ENCODE data around the gene LDLRAD4.

DNA sequence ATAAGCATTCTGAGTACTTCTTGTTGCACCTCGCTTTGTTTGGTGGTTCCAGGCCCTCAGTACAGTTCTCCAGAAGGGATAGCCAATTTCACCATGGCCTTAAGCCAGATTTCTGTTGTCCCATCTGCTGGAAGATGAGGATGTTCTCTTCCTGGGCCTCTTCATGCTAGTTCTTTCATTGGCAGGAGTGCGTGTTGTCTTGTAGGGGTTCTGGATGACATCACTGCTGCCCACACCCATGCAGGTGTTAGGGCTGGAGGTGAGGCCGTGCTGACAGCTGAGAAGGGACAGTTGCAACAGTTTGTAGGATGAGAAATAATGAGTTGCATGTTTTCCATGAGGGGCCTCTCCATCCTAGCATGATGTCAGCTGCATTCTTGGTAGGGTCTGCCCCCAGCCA, 142.9 kb downstream of the LDLRAD4 start:
- TF ChIP-seq, protein P1, sequence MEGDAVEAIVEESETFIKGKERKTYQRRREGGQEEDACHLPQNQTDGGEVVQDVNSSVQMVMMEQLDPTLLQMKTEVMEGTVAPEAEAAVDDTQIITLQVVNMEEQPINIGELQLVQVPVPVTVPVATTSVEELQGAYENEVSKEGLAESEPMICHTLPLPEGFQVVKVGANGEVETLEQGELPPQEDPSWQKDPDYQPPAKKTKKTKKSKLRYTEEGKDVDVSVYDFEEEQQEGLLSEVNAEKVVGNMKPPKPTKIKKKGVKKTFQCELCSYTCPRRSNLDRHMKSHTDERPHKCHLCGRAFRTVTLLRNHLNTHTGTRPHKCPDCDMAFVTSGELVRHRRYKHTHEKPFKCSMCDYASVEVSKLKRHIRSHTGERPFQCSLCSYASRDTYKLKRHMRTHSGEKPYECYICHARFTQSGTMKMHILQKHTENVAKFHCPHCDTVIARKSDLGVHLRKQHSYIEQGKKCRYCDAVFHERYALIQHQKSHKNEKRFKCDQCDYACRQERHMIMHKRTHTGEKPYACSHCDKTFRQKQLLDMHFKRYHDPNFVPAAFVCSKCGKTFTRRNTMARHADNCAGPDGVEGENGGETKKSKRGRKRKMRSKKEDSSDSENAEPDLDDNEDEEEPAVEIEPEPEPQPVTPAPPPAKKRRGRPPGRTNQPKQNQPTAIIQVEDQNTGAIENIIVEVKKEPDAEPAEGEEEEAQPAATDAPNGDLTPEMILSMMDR (IDR thresholded peaks at IDR 0.05), result no peak
- TF ChIP-seq EZH2 (IDR thresholded peaks at IDR 0.05; ENCODE audit: borderline replicate concordance, insufficient read depth, low read depth, low read length, poor library complexity, severe bottlenecking), result no peak
